Tibial nerve (tissue), 4 donors: Measurements from ENCODE around the gene MICAL2.

Source experiments
- CTCF ChIP-seq, 5 experiments: fragments of 200-600 bp in 3 of 5; fragments of 450-650 bp in 2 of 5; sonication (generic) in 3 of 5; IDR thresholded peaks; one replicate each; pipeline ENCODE4 v1.5.1; 2016 to 2019; ENCODE audit warnings: antibody characterized with exemption in 5 of 5, mild to moderate bottlenecking in 3 of 5, moderate library complexity in 2 of 5
- EP300 ChIP-seq, 2 donors: sonication (generic); formaldehyde crosslinking; IDR thresholded peaks; one replicate each; pipeline ENCODE4 v1.6.1; 2017; ENCODE audit warnings: antibody characterized with exemption in 2 of 2, mild to moderate bottlenecking in 1 of 2
- POLR2A ChIP-seq, 2 donors: fragments of 450-650 bp; IDR thresholded peaks; one replicate each; pipeline ENCODE4 v1.6.1; 2017; ENCODE audit warnings: antibody characterized with exemption in 2 of 2, mild to moderate bottlenecking in 2 of 2, moderate library complexity in 2 of 2

GRCh38 chr11:12294613-12295012 is 184.2 kb downstream of the MICAL2 start:
- no peak for TF ChIP-seq CTCF (IDR thresholded peaks at IDR 0.05)
- TF ChIP-seq POLR2A (IDR thresholded peaks at IDR 0.05) = no peak
- no peak for TF ChIP-seq EP300 (IDR thresholded peaks at IDR 0.05)
